Keratinocyte (primary cell): Measurements from ENCODE around the gene CLCN7. TPM values are rescaled to one million over a fixed set of nuclear protein-coding genes. Genes with fewer than 3 reads are reported as not detected.

ENCODE experiments used
- DNase-seq: peaks from one replicate; pipeline ENCODE4 v3.0.0-alpha.2; 2011; ENCODE audit warnings: low read depth, missing footprints, low spot score
- FAIRE-seq: peaks from 2 replicates; lab custom pipeline; 2011; peaks lifted over from hg19 to GRCh38; lab: Jason Lieb, UNC
- H2AFZ ChIP-seq: 2 replicates; pipeline ENCODE4 v1.6.0; 2012; ENCODE audit warnings: low read length, control low read depth, inconsistent platforms; ENCODE audit not compliant: control insufficient read depth
- H3K27ac ChIP-seq: 2 replicates; pipeline ENCODE4 v1.5.1; 2011; ENCODE audit warnings: low read length; ENCODE audit not compliant: control insufficient read depth, insufficient read depth
- H3K27me3 ChIP-seq: 3 replicates; pipeline ENCODE4 v1.6.0; 2011; ENCODE audit warnings: low read length; ENCODE audit not compliant: control insufficient read depth, insufficient read depth; ENCODE audit errors: extremely low read depth
- H3K36me3 ChIP-seq, 2 experiments: 2 replicates in 1 of 2; 3 replicates in 1 of 2; pipeline ENCODE4 v1.5.1; 2011; ENCODE audit warnings: low read length in 2 of 2, mild to moderate bottlenecking in 1 of 2; ENCODE audit not compliant: control insufficient read depth in 2 of 2, insufficient read depth in 2 of 2; ENCODE audit errors: extremely low read depth in 1 of 2
- H3K4me1 ChIP-seq: 3 replicates; pipeline ENCODE4 v1.5.1; 2011; ENCODE audit warnings: low read length; ENCODE audit not compliant: control insufficient read depth, insufficient read depth; ENCODE audit errors: extremely low read depth
- H3K4me2 ChIP-seq: 3 replicates; pipeline ENCODE4 v1.6.0; 2011; ENCODE audit warnings: low read depth, low read length; ENCODE audit not compliant: control insufficient read depth, insufficient read depth; ENCODE audit errors: extremely low read depth
- H3K4me3 ChIP-seq, 3 experiments: fragments of 200-600 bp in 1 of 3; sonication (generic) in 1 of 3; 2 replicates in 2 of 3; 3 replicates in 1 of 3; pipeline ENCODE4 v1.5.1; 2011 to 2016; ENCODE audit warnings: low read length in 3 of 3, mild to moderate bottlenecking in 3 of 3, control low read depth in 2 of 3, inconsistent platforms in 1 of 3, low read depth in 1 of 3, mixed read lengths in 1 of 3, mixed run types in 1 of 3, moderate library complexity in 1 of 3; ENCODE audit not compliant: control insufficient read depth in 2 of 3, insufficient read depth in 2 of 3; ENCODE audit errors: extremely low read depth in 1 of 3
- H3K79me2 ChIP-seq: 2 replicates; pipeline ENCODE4 v1.6.0; 2012; ENCODE audit warnings: low read length; ENCODE audit not compliant: control insufficient read depth, insufficient read depth
- H3K9ac ChIP-seq: 3 replicates; pipeline ENCODE4 v1.6.0; 2011; ENCODE audit warnings: low read length; ENCODE audit not compliant: control insufficient read depth, insufficient read depth; ENCODE audit errors: extremely low read depth
- H3K9me1 ChIP-seq: 3 replicates; pipeline ENCODE4 v1.6.0; 2011; ENCODE audit warnings: low read length; ENCODE audit not compliant: control insufficient read depth, insufficient read depth; ENCODE audit errors: extremely low read depth
- H3K9me3 ChIP-seq: 2 replicates; pipeline ENCODE4 v1.5.1; 2012; ENCODE audit warnings: low read depth, low read length; ENCODE audit not compliant: control insufficient read depth
- H4K20me1 ChIP-seq: 3 replicates; pipeline ENCODE4 v1.6.0; 2011; ENCODE audit warnings: low read length; ENCODE audit not compliant: control insufficient read depth, insufficient read depth; ENCODE audit errors: extremely low read depth
- EZH2 ChIP-seq: IDR thresholded peaks from one replicate; pipeline ENCODE4 v1.6.1; 2012; ENCODE audit warnings: inconsistent platforms, mild to moderate bottlenecking, low read length, moderate library complexity
- dilution Hi-C: fragments of 300-500 bp; cut with MboI; formaldehyde crosslinking; loops from one replicate; pipeline ENCODE4 v1.7.0; 2020; ENCODE audit warnings: low sequenced_read_pairs; ENCODE audit not compliant: extremely low pct_ligation_motif_present
- polyA plus RNA-seq, 5 experiments: library from polyadenylated mRNA; depleted of rRNA in 3 of 5; stranded (reverse) in 3 of 5; stranded (forward) in 1 of 5; unstranded in 1 of 5; fragments of >200 nt; gene quantifications; 1 replicate in 1 of 5; 2 replicates in 3 of 5; 3 replicates in 1 of 5; pipeline versions ENCODE4 v1.2.1 to v1.2.3, GENCODE V29; 2011 to 2012; ENCODE audit warnings: missing spikeins in 2 of 5, low read depth in 1 of 5, low replicate concordance in 1 of 5
- TF ChIP-seq, protein P1 (sequence below), 3 experiments: IDR thresholded peaks in 1 of 3; conservative IDR thresholded peaks in 1 of 3; optimal IDR thresholded peaks in 1 of 3; 2 replicates in 2 of 3; 3 replicates in 1 of 3; pipeline versions ENCODE3 to v1.5.1; 2011; ENCODE audit warnings: low read length in 3 of 3, mild to moderate bottlenecking in 3 of 3, moderate library complexity in 2 of 3, control low read depth in 1 of 3, inconsistent platforms in 1 of 3; ENCODE audit not compliant: insufficient read depth in 2 of 3; ENCODE audit errors: extremely low read depth in 1 of 3

CLCN7 gene
- polyA plus RNA-seq, 1 donor (not counting 4 experiments of a cell fraction or from before 2014, with no cell fraction given): 13.3 TPM

DNA sequence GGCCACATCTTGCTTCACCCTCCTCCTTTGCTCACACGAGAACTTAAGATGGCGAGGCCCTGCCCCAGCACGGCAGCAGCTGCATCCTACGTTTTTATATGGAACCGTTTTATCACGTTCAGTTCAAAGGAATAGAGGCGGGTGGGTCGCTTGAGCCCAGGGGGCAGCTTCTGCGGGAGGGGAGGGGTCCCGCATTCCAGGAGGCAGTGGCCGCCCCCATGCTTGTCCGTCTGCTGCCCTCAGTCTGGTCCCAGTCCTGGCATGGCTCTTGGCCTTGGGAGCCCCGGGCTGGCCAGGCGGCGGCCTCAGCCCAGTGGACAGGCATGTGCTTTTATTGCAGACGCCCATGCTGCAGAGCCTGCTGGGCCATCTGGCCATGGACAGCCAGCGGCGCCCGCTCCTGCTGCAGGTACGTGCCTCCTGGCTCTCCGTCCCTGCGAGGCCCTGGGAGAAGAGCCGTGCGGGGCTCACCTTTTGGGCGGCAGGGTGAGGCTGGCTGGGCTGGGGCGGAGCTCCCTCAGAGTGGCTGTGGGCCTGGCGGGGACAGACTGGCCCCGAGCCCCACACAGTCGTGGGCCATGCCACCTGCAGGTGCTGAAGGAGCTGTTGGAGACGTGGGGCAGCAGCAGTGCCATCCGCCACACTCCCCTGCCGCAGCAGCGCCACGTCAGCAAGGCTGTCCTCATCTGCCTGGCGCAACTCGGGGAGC, 25.1 kb upstream of the CLCN7 start:
- no peak for TF ChIP-seq EZH2
- TF ChIP-seq, protein P1, sequence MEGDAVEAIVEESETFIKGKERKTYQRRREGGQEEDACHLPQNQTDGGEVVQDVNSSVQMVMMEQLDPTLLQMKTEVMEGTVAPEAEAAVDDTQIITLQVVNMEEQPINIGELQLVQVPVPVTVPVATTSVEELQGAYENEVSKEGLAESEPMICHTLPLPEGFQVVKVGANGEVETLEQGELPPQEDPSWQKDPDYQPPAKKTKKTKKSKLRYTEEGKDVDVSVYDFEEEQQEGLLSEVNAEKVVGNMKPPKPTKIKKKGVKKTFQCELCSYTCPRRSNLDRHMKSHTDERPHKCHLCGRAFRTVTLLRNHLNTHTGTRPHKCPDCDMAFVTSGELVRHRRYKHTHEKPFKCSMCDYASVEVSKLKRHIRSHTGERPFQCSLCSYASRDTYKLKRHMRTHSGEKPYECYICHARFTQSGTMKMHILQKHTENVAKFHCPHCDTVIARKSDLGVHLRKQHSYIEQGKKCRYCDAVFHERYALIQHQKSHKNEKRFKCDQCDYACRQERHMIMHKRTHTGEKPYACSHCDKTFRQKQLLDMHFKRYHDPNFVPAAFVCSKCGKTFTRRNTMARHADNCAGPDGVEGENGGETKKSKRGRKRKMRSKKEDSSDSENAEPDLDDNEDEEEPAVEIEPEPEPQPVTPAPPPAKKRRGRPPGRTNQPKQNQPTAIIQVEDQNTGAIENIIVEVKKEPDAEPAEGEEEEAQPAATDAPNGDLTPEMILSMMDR (optimal IDR thresholded peaks at IDR 0.05 in 1 of 3, IDR thresholded peaks at IDR 0.05 in 1 of 3, conservative IDR thresholded peaks at IDR 0.05 in 1 of 3; ENCODE audit: extremely low read depth in 1 of 3, insufficient read depth in 2 of 3, low read length in 3 of 3): no peak
- Histone ChIP-seq H3K27ac (no peak overlapping the region), H3K9me1 (no peaks in the 10 kb centered on the region), H3K4me3 (no peak overlapping the region), H3K9ac (no peak overlapping the region), H2AFZ (no peak overlapping the region), H3K9me3 (no peaks in the 10 kb centered on the region), H4K20me1 (no peaks in the 10 kb centered on the region), H3K36me3 (peaks cover 11 to 13% of the 10 kb centered on the region in 2 experiments), H3K27me3 (no peaks in the 10 kb centered on the region), H3K4me1 (no peaks in the 10 kb centered on the region), H3K79me2 (peaks cover 16% of the 10 kb centered on the region), H3K4me2 (no peak overlapping the region)
- no peak for DNase-seq
- dilution Hi-C loops: no loop called here
- FAIRE-seq: no peak

DNA sequence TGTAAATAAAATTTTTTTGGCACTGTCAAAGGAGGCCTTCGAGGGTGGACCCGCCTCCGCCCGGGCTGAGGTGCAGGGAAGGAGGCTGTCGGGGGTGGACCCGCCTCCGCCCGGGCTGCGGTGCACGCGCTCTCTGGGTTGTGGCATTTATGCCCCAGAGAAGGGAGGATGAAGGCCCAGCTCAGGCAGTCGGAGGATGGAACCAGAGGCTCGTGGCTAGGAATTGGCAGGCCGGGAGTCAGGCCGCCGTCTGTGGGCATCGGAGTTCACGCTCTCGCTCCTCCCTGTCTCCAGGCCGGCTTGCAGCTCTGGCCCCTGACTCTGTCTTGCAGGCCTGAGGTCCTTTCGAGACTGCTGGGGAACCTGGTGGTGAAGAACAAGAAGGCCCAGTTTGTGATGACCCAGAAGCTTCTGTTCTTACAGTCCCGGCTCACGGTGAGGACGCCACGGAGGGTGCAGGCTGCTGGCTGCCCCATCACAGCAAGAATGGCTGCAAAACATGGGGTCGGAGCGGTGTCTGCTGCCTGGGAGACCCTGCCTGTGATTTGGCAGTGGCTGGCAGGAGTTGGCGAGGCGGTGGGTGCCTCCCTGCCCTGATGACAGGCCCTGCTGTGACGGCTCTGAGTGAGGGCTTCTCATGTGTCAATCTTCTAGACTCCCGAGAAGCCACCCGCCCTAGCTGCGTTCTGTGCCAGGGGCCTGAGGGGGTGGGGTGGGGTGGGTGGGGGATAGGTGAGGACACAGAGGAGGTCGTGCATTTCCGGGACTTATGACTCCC, 24.3 kb upstream of the CLCN7 start:
- Histone ChIP-seq H3K4me3 (no peak overlapping the region), H3K36me3 (peaks cover 11% of the 10 kb centered on the region in 2 experiments), H3K9ac (no peak overlapping the region), H3K9me1 (no peaks in the 10 kb centered on the region), H3K9me3 (no peaks in the 10 kb centered on the region), H3K27me3 (no peaks in the 10 kb centered on the region), H3K4me1 (peaks cover 6% of the 10 kb centered on the region), H3K79me2 (peaks cover 23% of the 10 kb centered on the region), H2AFZ (no peak overlapping the region), H3K27ac (no peak overlapping the region), H4K20me1 (no peaks in the 10 kb centered on the region), H3K4me2 (no peak overlapping the region)
- FAIRE-seq: no peak
- DNase-seq: no peak
- dilution Hi-C loops: no loop called here
- TF ChIP-seq EZH2: no peak
- TF ChIP-seq, protein P1 (optimal IDR thresholded peaks at IDR 0.05 in 1 of 3, IDR thresholded peaks at IDR 0.05 in 1 of 3, conservative IDR thresholded peaks at IDR 0.05 in 1 of 3; ENCODE audit: extremely low read depth in 1 of 3, insufficient read depth in 2 of 3, low read length in 3 of 3): no peak
